ENCODE results near the gene THSD4. TPM values are rescaled to one million over a fixed set of nuclear protein-coding genes. Genes with fewer than 3 reads are reported as not detected.

The THSD4 gene
- total and polyA plus RNA-seq, 2 of the 4 experiments (the other 2 are of a cell fraction): 25.5 to 31.1 TPM

GRCh38 chr15:71743861-71744382, 628.7 kb downstream of the THSD4 start:
- H2BK15ac ChIP-seq (ENCODE audit: low read depth, low read length): no peak overlapping the region

More at GRCh38 chr15:71743861-71744382, 628.7 kb downstream of the THSD4 start:
- H3K79me1 ChIP-seq (ENCODE audit: low read depth in 1 of 2, low read length in 2 of 2): peaks cover 0 to 4% of the 10 kb centered on the region in 2 experiments; a peak in 2 of 4 replicates
- H4K8ac ChIP-seq (ENCODE audit: low read depth in 2 of 2, low read length in 2 of 2): no peak overlapping the region
- no peak overlapping the region for H3K4ac ChIP-seq (ENCODE audit: low read depth, low read length)
- H3K9me3 ChIP-seq (ENCODE audit: control insufficient read depth, insufficient read depth, low read length): no peaks in the 10 kb centered on the region
- WGBS, 2 experiments (ENCODE audit: extremely low coverage in 2 of 2, insufficient read length in 1 of 2): 100% methylated on average over 1 of the region's 6 CpGs; no CpG with 5 or more reads in 1 of the 2 experiments
- no peak overlapping the region for H3K56ac ChIP-seq (ENCODE audit: extremely low read depth, insufficient read depth, low read length)
- no TSS peak for BruUV-seq (replicated peaks)
- no peak for TF ChIP-seq USF2 (IDR thresholded peaks at IDR 0.05; ENCODE audit: low read depth, low read length)
- peak; percentile 60 for TF ChIP-seq RAD21 (IDR thresholded peaks at IDR 0.05; ENCODE audit: low read length)
- no peak for TF ChIP-seq NFE2L2 (IDR thresholded peaks at IDR 0.05; ENCODE audit: low read depth, low read length)
- no peak for TF ChIP-seq MAFK (IDR thresholded peaks at IDR 0.05; ENCODE audit: low read depth, low read length)
- no peak for TF ChIP-seq MXI1 (IDR thresholded peaks at IDR 0.05; ENCODE audit: borderline replicate concordance, low read depth, low read length)
- TF ChIP-seq SMC3 (IDR thresholded peaks at IDR 0.05; ENCODE audit: low read depth, low read length): peak; percentile 77
- TF ChIP-seq CTCF (conservative IDR thresholded peaks at IDR 0.05; ENCODE audit: low read depth, low read length): peak; percentile 74
- no peak for TF ChIP-seq RCOR1 (IDR thresholded peaks at IDR 0.05; ENCODE audit: insufficient replicate concordance, low read length)
- TF ChIP-seq MAZ (IDR thresholded peaks at IDR 0.05; ENCODE audit: borderline replicate concordance, low read depth, low read length): no peak
- no peak for TF ChIP-seq CHD1 (IDR thresholded peaks at IDR 0.05; ENCODE audit: low read depth, low read length)
- no peak overlapping the region for H3K18ac ChIP-seq (ENCODE audit: low read depth, low read length)
- no peak overlapping the region for H2BK20ac ChIP-seq (ENCODE audit: low read depth, low read length)
- dilution Hi-C loops (cut with HindIII; ENCODE audit: low sequenced_read_pairs, unreplicated experiment) (no loop called here), intact Hi-C loops (cut with micrococcal nuclease) (loop anchor here (1.0 kb wide), 2 partner anchors 57 to 412 kb away; no protein-coding TSS in a partner anchor), in situ Hi-C loops (cut with MboI; ENCODE audit: low sequenced_read_pairs) (no loop called here)
- ChIA-PET CTCF (interaction anchor here (0.6 to 1.7 kb wide), 11 partner anchors 9 to 840 kb away, joined by 3 to 7 read pairs (median 4); no protein-coding TSS in a partner anchor), POLR2A (ENCODE audit: unreplicated experiment) (interaction anchor here (0.6 kb wide), 1 partner anchor 238 kb away, joined by 19 read pairs; no protein-coding TSS in a partner anchor)
- ATAC-seq (ENCODE audit: low read depth): peak; percentile 71
- peaks cover 13% of the 10 kb centered on the region for H3K9me1 ChIP-seq (ENCODE audit: insufficient read depth, low read length)
- no peak overlapping the region for H4K5ac ChIP-seq (ENCODE audit: low read depth, low read length)
- no peak overlapping the region; the same call in 1 of the 2 replicates for H4K91ac ChIP-seq (ENCODE audit: insufficient read depth, low read depth, low read length)
- no peak overlapping the region for H3K23ac ChIP-seq (ENCODE audit: low read depth, low read length)
- H3K14ac ChIP-seq (replicated peaks; ENCODE audit: low read depth, low read length): no peak overlapping the region
- no peak overlapping the region for H2BK120ac ChIP-seq (ENCODE audit: low read depth, low read length)
- peaks cover 13% of the 10 kb centered on the region for H3K4me1 ChIP-seq (ENCODE audit: control insufficient read depth, insufficient read depth, low read length)
- H3K9ac ChIP-seq (ENCODE audit: low read depth, low read length): no peak overlapping the region
- no peak overlapping the region for H3K4me3 ChIP-seq (ENCODE audit: insufficient read depth, low read depth, low read length)
- no peak overlapping the region for H2BK5ac ChIP-seq (ENCODE audit: low read depth, low read length, poor library complexity, severe bottlenecking)
- no peak overlapping the region for H2AK9ac ChIP-seq (replicated peaks; ENCODE audit: low read depth, low read length, poor library complexity)
- H3K27ac ChIP-seq (ENCODE audit: insufficient read depth, low read length): no peak overlapping the region
- H4K20me1 ChIP-seq (ENCODE audit: insufficient read depth, low read length): peaks cover 11% of the 10 kb centered on the region; the same call in 1 of the 2 replicates
- H2AK5ac ChIP-seq (ENCODE audit: low read depth, low read length): no peak overlapping the region
- peak; percentile 69 for DNase-seq
- no peak overlapping the region for H2AFZ ChIP-seq (replicated peaks; ENCODE audit: low read length, poor library complexity)
- no peak overlapping the region for H3K4me2 ChIP-seq (ENCODE audit: low read depth, low read length)
- H3K27me3 ChIP-seq (ENCODE audit: control insufficient read depth, insufficient read depth, low read length): no peaks in the 10 kb centered on the region
- H3K36me3 ChIP-seq (ENCODE audit: control insufficient read depth, insufficient read depth, low read length): peaks cover 28% of the 10 kb centered on the region

Measured in IMR-90 (cell line).